HG02759 (cell line): ENCODE data around the gene YIPF6.
"Not testable (repeated sequence)": the region's sequence is repeated elsewhere in the genome, so short reads cannot be mapped to it uniquely, and the experiment has no call there.

ENCODE experiments used
- ATAC-seq: cut with Tn5 transposase; IDR thresholded peaks from one replicate; pipeline ENCODE4 v1.9.1; 2021; ENCODE audit warnings: mild to moderate bottlenecking, moderate library complexity; ENCODE audit not compliant: unreplicated experiment

Gene YIPF6

DNA sequence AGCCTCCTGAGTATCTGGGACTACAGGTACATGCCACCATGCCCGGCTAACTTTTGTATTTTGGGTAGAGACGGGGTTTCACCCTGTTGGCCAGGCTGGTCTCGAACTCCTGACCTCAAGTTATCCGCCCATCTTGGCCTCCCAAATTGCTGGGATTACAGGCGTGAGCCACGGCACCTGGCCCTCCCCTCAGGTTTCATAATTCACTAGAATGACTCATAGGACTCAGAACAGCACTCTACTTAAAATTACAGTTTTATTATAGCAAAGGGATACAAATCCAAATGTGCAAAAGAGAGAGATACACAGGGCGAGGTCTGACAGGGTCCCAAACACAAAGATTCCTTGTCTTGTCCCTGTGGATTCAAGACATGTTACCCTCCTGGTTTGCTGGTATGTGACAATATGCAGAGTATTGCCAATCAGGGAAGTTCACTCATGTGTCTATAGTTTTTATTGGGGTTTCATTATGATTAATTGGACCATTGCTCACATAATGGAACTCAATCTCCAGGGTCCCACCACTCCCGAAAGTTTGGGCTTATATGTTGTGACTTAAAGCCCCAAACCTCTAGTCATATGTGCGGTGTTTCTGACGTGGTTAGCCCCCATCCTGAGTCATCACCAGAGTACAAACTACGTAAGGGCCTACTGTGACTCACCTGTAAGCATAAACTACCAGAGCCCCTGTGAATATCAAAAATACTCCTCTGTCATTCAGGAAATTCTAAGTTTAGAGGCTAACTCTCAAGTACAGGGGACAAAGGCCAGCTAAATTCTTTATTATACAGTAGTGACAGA lies 5.2 kb downstream of the YIPF6 start:
- peak; percentile 56 for ATAC-seq

GRCh38 chrX:68506649-68507048 lies 7.8 kb downstream of the YIPF6 start:
- ATAC-seq, result no peak

- ATAC-seq, result no peak
These were observed 9.9 kb downstream of the YIPF6 start for GRCh38 chrX:68508799-68509198.

- peak; percentile 67 for ATAC-seq
These were observed 12.4 kb downstream of the YIPF6 start for GRCh38 chrX:68511255-68511654.

DNA sequence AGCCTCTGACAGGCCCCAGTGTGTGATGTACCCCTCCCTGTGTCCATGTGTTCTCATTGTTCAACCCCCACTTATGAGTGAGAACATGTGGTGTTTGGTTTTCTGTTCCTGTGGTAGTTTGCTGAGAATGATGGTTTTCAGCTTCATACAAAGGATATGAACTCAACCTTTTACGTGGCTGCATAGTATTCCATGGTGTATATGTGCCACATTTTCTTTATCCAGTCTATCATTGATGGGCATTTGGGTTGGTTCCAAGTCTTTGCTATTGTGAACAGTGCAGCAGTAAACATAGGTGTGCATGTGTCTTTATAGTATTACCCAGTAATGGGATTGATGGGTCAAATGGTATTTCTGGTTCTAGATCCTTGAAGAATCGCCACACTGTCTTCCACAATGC lies 25.8 kb downstream of the YIPF6 start:
- ATAC-seq, result not testable (repeated sequence)

GRCh38 chrX:68532831-68533533 lies 34.1 kb downstream of the YIPF6 start:
- no peak for ATAC-seq

GRCh38 chrX:68533656-68534055 lies 34.8 kb downstream of the YIPF6 start:
- no peak for ATAC-seq

DNA sequence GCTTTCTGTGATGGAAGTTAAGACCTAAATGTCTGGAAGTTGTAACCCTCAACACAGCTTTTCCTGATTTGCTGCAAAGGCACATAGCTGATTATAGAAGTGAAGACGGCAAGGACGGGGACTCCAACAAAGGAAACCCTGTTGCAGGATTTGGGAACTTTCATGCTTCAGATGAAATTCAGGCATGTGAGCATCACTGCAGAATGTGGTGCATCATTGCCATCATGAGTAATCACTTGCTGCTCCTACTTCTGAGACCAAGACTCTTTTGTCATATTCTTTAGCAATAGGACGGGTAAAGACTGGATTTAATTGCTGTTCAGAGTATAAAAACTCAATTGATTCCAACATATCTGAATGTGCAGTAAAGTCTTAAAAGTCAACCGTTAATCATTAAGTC lies 35.8 kb downstream of the YIPF6 start:
- no peak for ATAC-seq

GRCh38 chrX:68536429-68536828 lies 37.6 kb downstream of the YIPF6 start:
- no peak for ATAC-seq

- ATAC-seq, result no peak
These were observed 38.0 kb downstream of the YIPF6 start for GRCh38 chrX:68536884-68537283.

DNA sequence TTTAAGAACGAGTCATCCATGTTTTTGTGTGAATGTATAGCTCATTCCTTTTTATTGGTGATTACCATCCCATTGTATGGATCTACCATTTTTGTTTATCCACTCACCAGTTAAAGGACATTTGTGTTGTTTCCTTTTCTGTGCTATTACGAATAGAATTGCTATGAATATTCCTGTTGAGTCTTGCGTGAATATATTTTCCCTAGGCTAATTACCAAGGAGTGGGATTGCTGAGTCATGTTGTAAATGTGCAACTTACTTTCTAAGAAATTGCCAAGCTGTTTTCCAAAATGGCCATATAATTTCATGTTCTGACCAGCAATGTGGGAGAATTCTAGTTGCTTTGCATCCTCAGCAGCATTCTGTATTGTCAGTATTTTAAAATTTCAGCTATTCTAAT lies 51.3 kb downstream of the YIPF6 start:
- ATAC-seq, result no peak

DNA sequence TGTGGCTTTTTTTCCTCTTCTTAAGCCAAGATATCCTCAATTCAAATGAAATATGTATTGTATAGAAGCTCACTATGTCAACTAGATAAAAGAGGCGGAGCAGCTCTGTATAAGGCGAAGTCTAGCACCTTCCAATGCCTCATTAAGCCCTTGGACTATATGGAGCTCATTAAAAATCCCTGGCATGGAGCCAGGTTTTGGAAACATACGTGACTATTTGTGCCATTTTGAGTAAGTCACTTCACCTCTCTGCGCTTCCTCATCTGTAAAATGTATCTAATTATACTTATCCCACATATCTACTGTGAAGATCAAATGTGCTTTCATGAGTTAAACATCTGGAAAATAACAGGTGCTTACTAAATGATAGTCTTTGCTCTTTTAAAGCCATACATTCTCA lies 57.2 kb downstream of the YIPF6 start:
- ATAC-seq, result no peak

DNA sequence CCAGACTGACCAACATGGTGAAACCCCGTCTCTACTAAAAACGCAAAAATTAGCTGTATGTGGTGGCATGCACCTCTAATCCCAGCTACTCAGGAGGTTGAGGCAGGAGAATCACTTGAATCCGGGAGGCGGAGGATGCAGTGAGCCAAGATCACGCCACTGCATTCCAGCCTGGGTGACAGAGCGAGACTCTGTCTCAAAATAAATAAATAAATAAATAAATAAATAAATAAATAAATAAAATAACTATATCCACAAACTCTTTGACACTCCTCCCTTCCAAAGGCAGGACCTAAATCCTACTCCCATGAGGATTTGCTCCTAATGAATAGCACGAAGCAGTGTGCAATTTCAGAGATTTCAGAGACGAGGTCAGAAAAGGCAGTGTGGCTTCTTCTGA lies 58.3 kb downstream of the YIPF6 start:
- not testable (repeated sequence) for ATAC-seq

DNA sequence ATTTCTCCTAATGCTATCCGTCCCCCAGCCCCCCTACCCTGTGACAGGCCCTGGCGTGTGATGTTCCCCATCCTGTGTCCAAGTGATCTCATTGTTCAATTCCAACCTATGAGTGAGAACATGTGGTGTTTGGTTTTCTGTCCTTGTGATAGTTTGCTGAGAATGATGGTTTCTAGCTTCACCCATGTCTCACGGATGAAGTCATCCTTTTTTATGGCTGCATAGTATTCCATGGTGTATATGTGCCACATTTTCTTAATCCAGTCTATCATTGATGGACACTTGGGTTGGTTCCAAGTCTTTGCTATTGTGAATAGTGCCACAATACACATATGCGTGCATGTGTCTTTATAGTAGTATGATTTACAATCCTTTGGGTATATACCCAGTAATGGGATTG lies 61.1 kb downstream of the YIPF6 start:
- ATAC-seq, result not testable (repeated sequence)

DNA sequence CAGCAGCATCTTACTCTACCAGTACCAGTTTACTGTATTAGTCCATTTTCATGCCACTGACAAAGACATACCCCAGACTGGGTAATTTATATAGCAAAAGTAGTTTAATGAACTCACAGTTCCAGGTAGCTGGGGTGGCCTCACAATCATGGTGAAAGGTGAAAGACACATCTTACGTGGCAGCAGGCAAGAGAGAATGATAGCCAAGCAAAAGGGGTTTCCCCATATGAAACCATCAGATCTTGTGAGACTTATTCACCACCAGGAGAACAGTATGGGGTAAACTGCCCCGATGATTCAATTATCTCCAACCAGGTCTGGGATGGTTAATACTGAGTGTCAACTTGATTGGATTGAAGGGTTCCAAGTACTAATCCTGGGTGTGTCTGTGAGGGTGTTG lies 69.3 kb downstream of the YIPF6 start:
- ATAC-seq, result no peak

GRCh38 chrX:68570598-68570997 lies 71.7 kb downstream of the YIPF6 start:
- no peak for ATAC-seq

DNA sequence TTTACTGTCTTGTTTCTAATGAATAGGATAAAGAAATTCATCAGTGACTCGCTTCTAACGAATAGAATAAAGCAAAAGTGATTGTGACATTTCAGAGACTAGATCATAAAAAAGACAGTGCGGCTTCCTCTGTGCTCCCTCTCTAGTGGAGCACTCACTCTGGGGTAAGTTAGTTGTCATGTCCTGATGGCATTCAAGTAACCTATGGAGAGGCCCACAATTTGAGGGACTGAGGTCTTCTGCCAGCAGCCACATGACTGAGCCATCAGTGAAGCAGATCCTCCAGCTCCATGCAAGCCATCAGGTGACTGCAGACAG lies 72.4 kb downstream of the YIPF6 start:
- ATAC-seq, result no peak

DNA sequence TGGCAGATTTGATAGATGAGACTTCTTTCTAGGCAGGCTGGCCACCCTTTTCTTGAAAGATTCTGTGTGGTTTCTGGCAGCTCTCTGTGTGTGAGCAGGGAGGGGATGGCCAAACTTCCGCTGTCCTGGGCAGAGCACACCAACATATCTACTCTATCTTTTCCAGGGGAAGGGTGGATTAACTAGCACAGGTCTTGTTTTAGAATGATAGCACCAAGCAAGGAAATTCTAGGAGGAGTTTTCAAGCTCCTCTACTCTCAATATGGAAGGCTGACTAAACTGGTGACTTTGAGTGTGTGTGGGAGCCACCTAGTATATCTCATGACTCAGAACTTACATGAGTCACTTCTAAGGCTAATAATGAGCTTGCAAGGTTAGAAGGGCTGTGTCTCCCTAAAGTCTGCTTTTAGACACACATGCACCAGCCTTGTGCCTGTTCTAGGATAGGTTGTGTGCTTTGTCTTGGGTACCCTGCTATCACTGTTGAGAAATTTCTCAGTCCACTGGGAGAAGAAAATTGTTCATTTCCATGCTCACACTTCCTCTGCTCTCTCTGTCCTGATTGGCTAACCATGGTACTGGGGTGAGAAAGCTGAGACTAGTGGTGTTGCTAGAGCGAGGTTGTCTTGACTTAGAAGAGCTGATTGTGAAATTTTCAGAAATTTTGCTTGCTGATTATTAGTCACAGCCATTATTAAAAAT lies 72.9 kb downstream of the YIPF6 start:
- ATAC-seq, result peak; percentile 93

DNA sequence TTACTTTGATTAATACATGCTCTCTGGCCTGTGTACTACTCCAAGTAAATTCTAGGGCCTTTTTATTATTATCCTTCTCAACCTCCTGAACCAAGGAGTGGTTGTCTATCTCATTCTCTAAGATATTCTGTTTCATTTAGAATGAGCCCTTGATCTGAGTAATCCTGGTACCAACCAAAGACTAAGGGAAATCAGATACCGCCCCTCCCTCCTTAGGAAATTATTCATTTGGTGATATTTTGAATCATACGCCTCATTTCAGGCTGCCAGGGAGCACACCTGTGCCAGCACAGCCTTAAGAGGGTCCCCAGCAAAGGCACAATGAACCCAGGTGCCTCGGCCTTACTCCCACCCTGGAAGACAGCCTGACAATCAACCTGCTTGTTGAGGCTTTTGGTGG lies 75.4 kb downstream of the YIPF6 start:
- no peak for ATAC-seq

GRCh38 chrX:68579810-68580209 lies 81.0 kb downstream of the YIPF6 start:
- no peak for ATAC-seq

GRCh38 chrX:68584221-68584620 lies 85.4 kb downstream of the YIPF6 start:
- ATAC-seq, result no peak
